Choroid plexus epithelial cell (primary cell): ENCODE results near the gene TRIM72.
"Not testable (repeated sequence)": the region's sequence is repeated elsewhere in the genome, so short reads cannot be mapped to it uniquely, and the experiment has no call there.

Experiments
- DNase-seq: peaks from one replicate; pipeline ENCODE4 v3.0.0-alpha.2; 2010; ENCODE audit warnings: low read depth
- H3K4me3 ChIP-seq: 2 replicates; pipeline ENCODE4 v1.5.1; 2011; ENCODE audit warnings: low read depth, mild to moderate bottlenecking, control low read depth, low read length, moderate library complexity
- TF ChIP-seq, protein P1 (sequence below): conservative IDR thresholded peaks from 2 replicates; pipeline ENCODE4 v1.5.1; 2011; ENCODE audit warnings: low read depth, mild to moderate bottlenecking, control low read depth, inconsistent platforms, low read length, moderate library complexity

Gene TRIM72

DNA sequence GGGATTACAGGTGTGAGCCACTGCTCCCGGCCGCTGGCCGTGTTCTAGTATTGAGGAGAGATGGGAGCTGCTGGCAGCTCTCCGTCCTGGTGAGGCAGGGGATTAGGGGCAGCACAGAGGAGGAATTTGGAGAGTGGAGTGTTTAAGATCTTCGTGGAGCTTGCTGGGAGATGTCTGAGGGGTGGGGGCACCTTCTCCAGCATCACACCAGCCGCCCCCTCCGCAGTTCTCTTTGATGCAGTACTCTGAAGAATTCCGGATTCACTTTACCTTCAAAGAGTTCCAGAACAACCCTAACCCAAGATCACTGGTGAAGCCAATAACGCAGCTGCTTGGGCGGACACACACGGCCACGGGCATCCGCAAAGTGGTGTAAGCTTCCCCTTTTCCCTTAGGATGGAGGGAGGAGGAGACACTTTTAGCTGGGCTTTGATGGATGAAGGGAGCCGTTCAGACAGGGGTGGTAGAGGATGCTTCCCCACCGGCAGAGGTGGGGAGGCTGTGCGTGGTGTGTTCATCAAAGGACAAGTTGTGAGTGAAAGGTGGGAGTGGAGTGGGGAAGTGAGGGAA lies 57.8 kb downstream of the TRIM72 start:
- no peak overlapping the region for H3K4me3 ChIP-seq
- no peak for DNase-seq
- TF ChIP-seq, protein P1, sequence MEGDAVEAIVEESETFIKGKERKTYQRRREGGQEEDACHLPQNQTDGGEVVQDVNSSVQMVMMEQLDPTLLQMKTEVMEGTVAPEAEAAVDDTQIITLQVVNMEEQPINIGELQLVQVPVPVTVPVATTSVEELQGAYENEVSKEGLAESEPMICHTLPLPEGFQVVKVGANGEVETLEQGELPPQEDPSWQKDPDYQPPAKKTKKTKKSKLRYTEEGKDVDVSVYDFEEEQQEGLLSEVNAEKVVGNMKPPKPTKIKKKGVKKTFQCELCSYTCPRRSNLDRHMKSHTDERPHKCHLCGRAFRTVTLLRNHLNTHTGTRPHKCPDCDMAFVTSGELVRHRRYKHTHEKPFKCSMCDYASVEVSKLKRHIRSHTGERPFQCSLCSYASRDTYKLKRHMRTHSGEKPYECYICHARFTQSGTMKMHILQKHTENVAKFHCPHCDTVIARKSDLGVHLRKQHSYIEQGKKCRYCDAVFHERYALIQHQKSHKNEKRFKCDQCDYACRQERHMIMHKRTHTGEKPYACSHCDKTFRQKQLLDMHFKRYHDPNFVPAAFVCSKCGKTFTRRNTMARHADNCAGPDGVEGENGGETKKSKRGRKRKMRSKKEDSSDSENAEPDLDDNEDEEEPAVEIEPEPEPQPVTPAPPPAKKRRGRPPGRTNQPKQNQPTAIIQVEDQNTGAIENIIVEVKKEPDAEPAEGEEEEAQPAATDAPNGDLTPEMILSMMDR = no peak

DNA sequence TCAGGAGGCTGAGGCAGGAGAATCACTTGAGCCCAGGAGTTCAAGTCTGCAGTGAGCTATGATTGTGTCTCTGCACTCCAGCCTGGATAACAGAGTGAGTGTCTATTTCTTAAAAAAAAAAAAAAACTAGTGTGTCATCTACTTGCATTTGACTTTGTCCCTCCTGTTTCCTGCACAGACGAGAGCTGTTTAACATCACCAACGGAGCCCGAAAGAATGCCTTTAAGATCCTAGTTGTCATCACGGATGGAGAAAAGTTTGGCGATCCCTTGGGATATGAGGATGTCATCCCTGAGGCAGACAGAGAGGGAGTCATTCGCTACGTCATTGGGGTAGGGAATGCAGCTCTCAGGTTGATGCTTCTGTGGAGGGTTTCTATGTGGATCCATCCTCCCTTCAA lies 59.3 kb downstream of the TRIM72 start:
- DNase-seq = no peak
- TF ChIP-seq, protein P1 = no peak

DNA sequence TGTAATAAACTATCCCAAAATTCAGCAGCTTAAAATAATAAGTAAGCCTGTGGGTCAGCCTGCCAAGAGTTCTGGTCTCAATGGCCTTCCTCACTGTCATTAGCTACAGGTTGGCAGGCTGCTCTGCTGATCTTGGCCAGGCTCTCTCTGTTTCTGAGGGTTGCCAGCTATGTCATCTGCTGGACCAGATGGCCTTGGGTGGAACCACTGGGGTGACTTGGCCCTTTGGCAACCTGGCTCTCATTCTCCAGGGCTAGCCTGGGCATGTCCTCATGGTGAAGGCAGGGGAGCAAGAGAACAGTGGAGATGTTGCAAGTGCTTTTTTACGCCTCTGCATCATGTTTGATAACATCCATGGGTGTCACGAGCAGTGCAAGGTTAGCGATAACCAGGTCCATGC lies 59.8 kb downstream of the TRIM72 start:
- TF ChIP-seq, protein P1 = no peak
- DNase-seq = no peak
- no peak overlapping the region for H3K4me3 ChIP-seq

More for the DNA sequence above, 59.3 kb downstream of the TRIM72 start:
- H3K4me3 ChIP-seq = no peak overlapping the region

DNA sequence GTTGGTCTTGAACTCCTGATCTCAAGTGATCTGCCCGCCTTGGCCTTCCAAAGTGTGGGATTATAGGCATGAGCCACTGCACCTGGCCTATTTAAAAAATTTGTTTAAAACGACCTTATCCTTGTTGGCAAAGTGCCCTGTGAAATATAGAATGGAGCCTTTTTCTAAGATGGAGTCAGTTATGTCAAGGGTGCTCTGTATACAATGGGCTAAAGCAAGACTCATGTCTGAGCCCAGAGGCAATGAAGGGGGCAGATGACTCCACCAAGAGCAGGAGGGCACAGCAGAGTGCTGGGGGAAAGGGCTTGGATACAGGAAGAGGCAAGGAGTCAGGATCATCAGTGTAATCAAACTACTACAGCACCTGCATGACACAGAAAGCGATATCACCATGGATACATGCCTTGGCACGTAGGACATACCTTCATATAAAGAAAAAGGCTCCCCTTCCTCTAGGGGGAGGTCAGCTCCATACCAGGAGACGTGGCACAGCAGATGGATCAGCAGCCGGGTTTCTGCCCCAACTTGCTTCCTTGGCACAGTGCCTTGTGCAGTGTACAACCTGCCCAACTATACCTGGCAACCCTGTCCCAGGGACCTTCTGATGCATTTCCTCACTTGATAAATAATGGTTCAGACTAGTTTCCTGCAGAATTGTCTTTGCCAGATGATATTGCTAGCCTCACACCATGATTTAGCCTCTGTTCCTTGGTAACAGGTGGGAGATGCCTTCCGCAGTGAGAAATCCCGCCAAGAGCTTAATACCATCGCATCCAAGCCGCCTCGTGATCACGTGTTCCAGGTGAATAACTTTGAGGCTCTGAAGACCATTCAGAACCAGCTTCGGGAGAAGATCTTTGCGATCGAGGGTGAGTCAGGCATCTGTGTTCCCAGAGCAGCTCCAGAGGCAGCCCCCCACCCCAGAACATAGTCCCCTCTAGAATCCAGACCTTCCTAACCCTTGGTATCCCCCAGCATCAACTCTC lies 61.2 kb downstream of the TRIM72 start:
- TF ChIP-seq, protein P1 = no peak
- no peak for DNase-seq
- no peak overlapping the region for H3K4me3 ChIP-seq

DNA sequence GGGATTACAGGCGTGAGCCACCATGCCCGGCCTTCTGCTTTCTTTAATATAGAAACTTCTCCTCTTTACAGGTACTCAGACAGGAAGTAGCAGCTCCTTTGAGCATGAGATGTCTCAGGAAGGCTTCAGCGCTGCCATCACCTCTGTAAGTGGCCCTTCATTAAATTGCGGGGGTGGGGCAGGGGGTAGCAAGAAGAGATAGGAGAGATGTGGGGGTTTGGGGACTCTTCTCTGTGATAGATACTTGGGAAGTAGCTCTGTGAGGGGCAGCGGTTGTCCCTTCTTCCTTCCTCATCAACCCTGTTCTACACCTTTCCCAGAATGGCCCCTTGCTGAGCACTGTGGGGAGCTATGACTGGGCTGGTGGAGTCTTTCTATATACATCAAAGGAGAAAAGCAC lies 62.7 kb downstream of the TRIM72 start:
- TF ChIP-seq, protein P1 = no peak
- no peak for DNase-seq
- H3K4me3 ChIP-seq = no peak overlapping the region

DNA sequence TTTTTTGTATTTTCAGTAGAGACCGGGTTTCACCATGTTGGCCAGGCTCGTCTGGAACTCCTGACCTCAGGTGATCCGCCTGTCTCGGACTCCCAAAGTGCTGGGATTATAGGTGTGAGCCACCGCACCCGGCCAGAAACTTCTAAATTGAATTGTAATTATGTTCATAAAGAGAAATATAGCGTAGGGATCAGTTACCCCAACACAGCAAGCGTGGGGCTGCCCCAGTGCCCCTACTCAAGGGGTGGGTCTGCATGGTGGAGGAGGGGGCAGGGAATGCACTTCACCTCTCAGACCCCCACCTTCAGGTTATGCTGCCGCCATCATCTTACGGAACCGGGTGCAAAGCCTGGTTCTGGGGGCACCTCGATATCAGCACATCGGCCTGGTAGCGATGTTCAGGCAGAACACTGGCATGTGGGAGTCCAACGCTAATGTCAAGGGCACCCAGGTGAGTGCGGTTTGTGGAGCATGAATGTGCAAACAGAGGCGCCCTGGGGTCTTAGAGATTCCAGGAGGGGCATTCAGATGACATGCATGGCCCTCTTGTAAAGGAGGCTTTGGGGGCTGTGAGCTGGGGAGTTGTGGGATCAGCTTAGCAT lies 63.8 kb downstream of the TRIM72 start:
- DNase-seq = no peak
- TF ChIP-seq, protein P1 = no peak

DNA sequence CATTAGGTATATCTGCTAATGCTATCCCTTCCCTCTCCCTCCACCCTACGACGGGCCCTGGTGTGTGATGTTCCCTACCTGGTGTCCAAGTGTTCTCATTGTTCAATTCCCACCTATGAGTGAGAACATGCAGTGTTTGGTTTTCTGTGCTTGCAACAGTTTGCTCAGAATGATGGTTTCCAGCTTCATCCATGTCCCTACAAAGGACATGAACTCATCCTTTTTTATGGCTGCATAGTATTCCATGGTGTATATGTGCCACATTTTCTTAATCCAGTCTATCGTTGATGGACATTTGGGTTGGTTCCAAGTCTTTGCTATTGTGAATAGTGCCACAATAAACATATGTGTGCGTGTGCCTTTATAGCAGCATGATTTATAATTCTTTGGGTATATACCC lies 64.9 kb downstream of the TRIM72 start:
- not testable (repeated sequence) for H3K4me3 ChIP-seq

More for the DNA sequence above, 63.8 kb downstream of the TRIM72 start:
- no peak overlapping the region for H3K4me3 ChIP-seq

More for the DNA sequence above, 64.9 kb downstream of the TRIM72 start:
- not testable (repeated sequence) for DNase-seq
